H9 (cell line): ENCODE results near the gene SPATA31D4. TPM values are rescaled to one million over a fixed set of nuclear protein-coding genes. Genes with fewer than 3 reads are reported as not detected.
"Not testable (repeated sequence)": the region's sequence is repeated elsewhere in the genome, so short reads cannot be mapped to it uniquely, and the experiment has no call there.

Source experiments
- DNase-seq: peaks from one replicate; pipeline ENCODE4 v3.0.0-alpha.2; 2017
- H2AFZ ChIP-seq: one replicate; pipeline ENCODE4 v1.6.1; 2013; ENCODE audit warnings: mild to moderate bottlenecking, low read length, control low read depth, moderate library complexity
- H2AK5ac ChIP-seq: 2 replicates; pipeline ENCODE4 v1.6.1; 2013; ENCODE audit warnings: low read length, control low read depth, mixed read lengths; ENCODE audit not compliant: insufficient read length
- H2BK120ac ChIP-seq: one replicate; pipeline ENCODE4 v1.6.1; 2013; ENCODE audit warnings: low read depth, mild to moderate bottlenecking, low read length, control low read depth, inconsistent platforms; ENCODE audit not compliant: poor library complexity, severe bottlenecking
- H2BK12ac ChIP-seq: 2 replicates; pipeline ENCODE4 v1.6.1; 2013; ENCODE audit warnings: low read length, control low read depth, mixed read lengths, low read depth; ENCODE audit not compliant: insufficient read length
- H2BK15ac ChIP-seq: 2 replicates; pipeline ENCODE4 v1.6.1; 2013; ENCODE audit warnings: low read depth, low read length, control low read depth
- H2BK20ac ChIP-seq: one replicate; pipeline ENCODE4 v1.6.1; 2013; ENCODE audit warnings: low read depth, mild to moderate bottlenecking, low read length, control low read depth, inconsistent platforms; ENCODE audit not compliant: poor library complexity, severe bottlenecking
- H2BK5ac ChIP-seq: 2 replicates; pipeline ENCODE4 v1.6.1; 2013; ENCODE audit warnings: low read length, control low read depth, mixed read lengths; ENCODE audit not compliant: insufficient read length
- H3K14ac ChIP-seq: 2 replicates; pipeline ENCODE4 v1.6.1; 2013; ENCODE audit warnings: low read length, control low read depth; ENCODE audit not compliant: insufficient read depth
- H3K18ac ChIP-seq: 2 replicates; pipeline ENCODE4 v1.6.1; 2013; ENCODE audit warnings: low read depth, mild to moderate bottlenecking, mixed read lengths, low read length, control low read depth; ENCODE audit not compliant: insufficient read length
- H3K23ac ChIP-seq: 2 replicates; pipeline ENCODE4 v1.6.1; 2013; ENCODE audit warnings: low read length, control low read depth, mixed read lengths, low read depth; ENCODE audit not compliant: insufficient read length
- H3K23me2 ChIP-seq: 2 replicates; pipeline ENCODE4 v1.6.1; 2013; ENCODE audit warnings: low read depth, mild to moderate bottlenecking, mixed read lengths, low read length, control low read depth; ENCODE audit not compliant: insufficient read length, poor library complexity, severe bottlenecking
- H3K27ac ChIP-seq: 2 replicates; pipeline ENCODE4 v1.5.1; 2013; ENCODE audit warnings: low read length, control low read depth, mixed read lengths, low read depth; ENCODE audit not compliant: insufficient read length
- H3K27me3 ChIP-seq: 2 replicates; pipeline ENCODE4 v1.6.1; 2013; ENCODE audit warnings: low read length, control low read depth, inconsistent platforms; ENCODE audit not compliant: insufficient read depth
- H3K4ac ChIP-seq: 2 replicates; pipeline ENCODE4 v1.6.1; 2013; ENCODE audit warnings: low read depth, mild to moderate bottlenecking, control low read depth, inconsistent platforms, low read length, moderate library complexity
- H3K4me1 ChIP-seq: 2 replicates; pipeline ENCODE4 v1.6.1; 2013; ENCODE audit warnings: low read length, control low read depth, inconsistent platforms; ENCODE audit not compliant: insufficient read depth
- H3K4me2 ChIP-seq: 2 replicates; pipeline ENCODE4 v1.6.1; 2013; ENCODE audit warnings: low read length, control low read depth, mixed read lengths; ENCODE audit not compliant: insufficient read length, insufficient read depth
- H3K56ac ChIP-seq: 2 replicates; pipeline ENCODE4 v1.6.1; 2013; ENCODE audit warnings: low read depth, mild to moderate bottlenecking, mixed read lengths, low read length, control low read depth; ENCODE audit not compliant: insufficient read length
- H3K79me1 ChIP-seq: 2 replicates; pipeline ENCODE4 v1.6.1; 2013; ENCODE audit warnings: low read depth, mild to moderate bottlenecking, moderate library complexity, low read length, control low read depth, inconsistent platforms; ENCODE audit not compliant: insufficient read depth, poor library complexity, severe bottlenecking
- H3K79me2 ChIP-seq: 2 replicates; pipeline ENCODE4 v1.6.1; 2013; ENCODE audit warnings: low read length, control low read depth, inconsistent platforms; ENCODE audit not compliant: insufficient read depth
- H3K9ac ChIP-seq: 2 replicates; pipeline ENCODE4 v1.6.1; 2013; ENCODE audit warnings: low read length, control low read depth, mixed read lengths; ENCODE audit not compliant: insufficient read length; ENCODE audit errors: extremely low read depth
- H3K9me3 ChIP-seq: one replicate; pipeline ENCODE4 v1.6.1; 2013; ENCODE audit warnings: low read depth, low read length, inconsistent platforms; ENCODE audit not compliant: control insufficient read depth
- H3T11ph ChIP-seq: one replicate; pipeline ENCODE4 v1.6.1; 2013; ENCODE audit warnings: mild to moderate bottlenecking, low read length, control low read depth, inconsistent platforms
- H4K20me1 ChIP-seq: one replicate; pipeline ENCODE4 v1.6.1; 2013; ENCODE audit not compliant: control insufficient read depth, insufficient read length, insufficient read depth
- H4K5ac ChIP-seq: 2 replicates; pipeline ENCODE4 v1.6.1; 2013; ENCODE audit warnings: low read depth, mild to moderate bottlenecking, mixed read lengths, low read length, control low read depth; ENCODE audit not compliant: insufficient read length
- H4K8ac ChIP-seq: replicated peaks from 2 replicates; pipeline ENCODE4 v1.6.1; 2013; ENCODE audit warnings: low read length, control low read depth, mixed read lengths, low read depth; ENCODE audit not compliant: insufficient read length
- H4K91ac ChIP-seq: 2 replicates; pipeline ENCODE4 v1.6.1; 2013; ENCODE audit warnings: low read depth, mild to moderate bottlenecking, moderate library complexity, mixed read lengths, low read length, control low read depth; ENCODE audit not compliant: insufficient read length
- H3K27ac Mint-ChIP-seq, 3 experiments: 2 replicates in 2 of 3; 3 replicates in 1 of 3; pipeline ENCODE4 v1.8.0; 2020 to 2021; ENCODE audit warnings: mixed read lengths in 3 of 3, mild to moderate bottlenecking in 1 of 3, moderate library complexity in 1 of 3
- H3K27me3 Mint-ChIP-seq: 2 replicates; pipeline ENCODE4 v1.8.0; 2021; ENCODE audit warnings: low read depth, mild to moderate bottlenecking, moderate library complexity, mixed read lengths
- H3K36me3 Mint-ChIP-seq, 3 experiments: 2 replicates in 2 of 3; 3 replicates in 1 of 3; pipeline ENCODE4 v1.8.0; 2020 to 2021; ENCODE audit warnings: low read depth in 3 of 3, mixed read lengths in 3 of 3; ENCODE audit not compliant: insufficient read depth in 1 of 3
- H3K4me1 Mint-ChIP-seq, 2 experiments: 2 replicates each; pipeline ENCODE4 v1.8.0; 2020; ENCODE audit warnings: mixed read lengths in 2 of 2
- H3K4me3 Mint-ChIP-seq, 2 experiments: 2 replicates in 1 of 2; 3 replicates in 1 of 2; pipeline ENCODE4 v1.8.0; 2020 to 2021; ENCODE audit warnings: mild to moderate bottlenecking in 2 of 2, mixed read lengths in 2 of 2, moderate library complexity in 1 of 2
- H3K9me3 Mint-ChIP-seq, 2 experiments: 2 replicates in 1 of 2; 3 replicates in 1 of 2; pipeline ENCODE4 v1.8.0; 2020; ENCODE audit warnings: mild to moderate bottlenecking in 2 of 2, mixed read lengths in 2 of 2, moderate library complexity in 1 of 2
- CTCF ChIP-seq: fragments of 200-600 bp; sonication (generic); conservative IDR thresholded peaks from 3 replicates; pipeline ENCODE4 v1.8.0; 2021; ENCODE audit warnings: antibody characterized with exemption, mild to moderate bottlenecking
- WGBS: extraction: QIAGEN DNeasy Blood & Tissue Kit; methylation state at CpG from one replicate; pipeline ENCODE4 v1.1.7; 2013; ENCODE audit warnings: missing lambda C conversion rate, low lambda C conversion rate, mixed read lengths; ENCODE audit not compliant: insufficient read length; ENCODE audit errors: extremely low coverage; 5-methylcytosine and 5-hydroxymethylcytosine counted together
- total RNA-seq: library from RNA; stranded (reverse); gene quantifications from 2 replicates; pipeline ENCODE4 v1.2.1, GENCODE V29; 2021

The SPATA31D4 gene
- total RNA-seq, 1 experiment from 2014 or later, result not detected

DNA sequence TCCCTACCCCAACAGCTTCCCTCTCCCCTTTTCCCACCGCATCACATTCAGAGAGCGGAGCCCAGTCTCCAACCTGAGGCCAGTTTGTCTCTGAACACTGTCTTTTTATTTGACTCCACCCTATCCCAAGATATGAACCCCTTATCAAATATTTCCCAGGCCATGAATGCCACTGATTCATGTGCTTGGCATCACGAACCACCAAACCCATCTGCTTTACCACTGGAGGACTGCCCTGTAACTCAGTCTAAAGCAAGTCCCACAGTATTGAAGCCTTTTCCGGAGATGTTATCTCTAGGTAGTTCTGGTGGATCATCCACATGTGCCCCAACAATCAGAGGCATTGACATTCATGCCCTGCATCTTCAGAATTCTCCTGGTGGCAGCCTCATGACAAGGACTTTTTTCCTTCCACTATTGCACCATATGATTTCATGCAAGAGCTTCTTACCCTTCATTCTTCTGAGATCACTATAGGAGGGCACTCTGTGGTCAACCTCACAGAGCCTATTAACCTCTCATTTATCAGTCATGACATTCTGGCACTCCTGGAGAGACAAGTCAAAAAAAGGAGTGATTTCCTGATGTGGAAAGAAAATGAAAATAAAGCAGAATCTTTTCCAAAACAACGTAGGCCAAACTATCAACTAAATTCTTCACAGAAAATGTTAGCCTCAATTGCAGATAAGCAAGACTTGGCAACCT, 12.3 kb upstream of the SPATA31D4 start:
- H4K8ac ChIP-seq, result no peak overlapping the region
- no peak overlapping the region for H4K5ac ChIP-seq
- H3K14ac ChIP-seq, result no peak overlapping the region
- H3K27ac ChIP-seq, result no peak overlapping the region
- no peak overlapping the region for H2BK15ac ChIP-seq
- H4K91ac ChIP-seq, result no peak overlapping the region
- H3K79me1 ChIP-seq, result no peaks in the 10 kb centered on the region
- H3K36me3 Mint-ChIP-seq, result peaks cover 0 to 1% (median 0%) of the 10 kb centered on the region in 3 experiments; a peak in 1 of 7 replicates
- no peaks in the 10 kb centered on the region for H3K9me3 ChIP-seq
- no peaks in the 10 kb centered on the region for H3K27me3 ChIP-seq
- no peak overlapping the region for H2BK12ac ChIP-seq
- H3K9me3 Mint-ChIP-seq, result peaks cover 0 to 4% of the 10 kb centered on the region in 2 experiments; a peak in 1 of 5 replicates
- H3K23ac ChIP-seq, result no peak overlapping the region
- H3K4ac ChIP-seq, result no peak overlapping the region
- H2AFZ ChIP-seq, result no peak overlapping the region
- no peak overlapping the region for H2BK5ac ChIP-seq
- H2AK5ac ChIP-seq, result no peak overlapping the region
- TF ChIP-seq CTCF, result no peak
- H3K9ac ChIP-seq, result no peak overlapping the region
- H3K4me1 Mint-ChIP-seq, result no peaks in the 10 kb centered on the region
- H2BK120ac ChIP-seq, result no peak overlapping the region
- no peak overlapping the region for H2BK20ac ChIP-seq
- H3K18ac ChIP-seq, result no peak overlapping the region
- no peak overlapping the region for H3K4me2 ChIP-seq
- no peak for DNase-seq
- H4K20me1 ChIP-seq, result no peaks in the 10 kb centered on the region
- no peak overlapping the region for H3K56ac ChIP-seq
- no peak overlapping the region for H3T11ph ChIP-seq
- no peaks in the 10 kb centered on the region for H3K4me1 ChIP-seq
- WGBS, result no CpG with 5 or more reads among the region's 5 CpGs
- H3K23me2 ChIP-seq, result no peaks in the 10 kb centered on the region
- H3K4me3 Mint-ChIP-seq, result no peak overlapping the region
- no peaks in the 10 kb centered on the region for H3K27me3 Mint-ChIP-seq
- H3K27ac Mint-ChIP-seq, result no peak overlapping the region
- H3K79me2 ChIP-seq, result no peaks in the 10 kb centered on the region

DNA sequence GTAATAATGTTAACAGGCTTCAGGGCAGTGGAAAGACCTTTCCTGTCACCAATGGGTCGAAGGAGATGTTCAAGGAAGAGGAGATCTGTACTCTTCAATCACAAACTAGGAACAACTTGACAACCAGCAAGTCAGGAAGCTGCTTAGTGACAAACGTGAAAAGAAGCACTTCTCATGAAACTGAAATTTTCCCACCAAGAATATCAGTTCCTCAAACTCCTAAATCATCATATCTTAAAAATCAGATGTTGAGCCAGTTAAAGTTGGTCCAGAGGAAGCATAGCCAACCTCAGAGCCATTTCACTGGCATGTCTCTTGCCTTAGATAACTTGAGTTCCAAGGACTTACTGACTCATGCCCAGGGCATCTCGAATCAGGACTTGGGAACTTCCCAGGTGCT, 9.7 kb upstream of the SPATA31D4 start:
- not testable (repeated sequence) for H2AK5ac ChIP-seq, H3K4me1 Mint-ChIP-seq, H2BK120ac ChIP-seq, H2BK5ac ChIP-seq, H3K79me2 ChIP-seq, H3K23ac ChIP-seq, H3K79me1 ChIP-seq, H3K27ac ChIP-seq, H3K27me3 Mint-ChIP-seq, H3K18ac ChIP-seq, H3K27me3 ChIP-seq, H2BK15ac ChIP-seq, H3K4me3 Mint-ChIP-seq, H2AFZ ChIP-seq, H4K20me1 ChIP-seq, H3T11ph ChIP-seq, H4K5ac ChIP-seq, H2BK20ac ChIP-seq, H3K4me2 ChIP-seq, H3K23me2 ChIP-seq, H2BK12ac ChIP-seq, H3K9me3 Mint-ChIP-seq, H3K4ac ChIP-seq, H3K14ac ChIP-seq, DNase-seq, H3K9ac ChIP-seq, H4K91ac ChIP-seq, H4K8ac ChIP-seq, H3K36me3 Mint-ChIP-seq, H3K9me3 ChIP-seq, H3K56ac ChIP-seq, H3K27ac Mint-ChIP-seq, H3K4me1 ChIP-seq
- WGBS, result no CpG with 5 or more reads among the region's 3 CpGs
